HG03103 (cell line): ENCODE data around the gene RPL18.
"Not testable (repeated sequence)": the region's sequence is repeated elsewhere in the genome, so short reads cannot be mapped to it uniquely, and the experiment has no call there.

Experiments used
- ATAC-seq: cut with Tn5 transposase; IDR thresholded peaks from one replicate; pipeline ENCODE4 v1.9.1; 2021; ENCODE audit warnings: low read depth; ENCODE audit not compliant: unreplicated experiment

Gene RPL18

GRCh38 chr19:48644839-48645619 is 26.1 kb upstream of the RPL18 start:
- no peak for ATAC-seq

DNA sequence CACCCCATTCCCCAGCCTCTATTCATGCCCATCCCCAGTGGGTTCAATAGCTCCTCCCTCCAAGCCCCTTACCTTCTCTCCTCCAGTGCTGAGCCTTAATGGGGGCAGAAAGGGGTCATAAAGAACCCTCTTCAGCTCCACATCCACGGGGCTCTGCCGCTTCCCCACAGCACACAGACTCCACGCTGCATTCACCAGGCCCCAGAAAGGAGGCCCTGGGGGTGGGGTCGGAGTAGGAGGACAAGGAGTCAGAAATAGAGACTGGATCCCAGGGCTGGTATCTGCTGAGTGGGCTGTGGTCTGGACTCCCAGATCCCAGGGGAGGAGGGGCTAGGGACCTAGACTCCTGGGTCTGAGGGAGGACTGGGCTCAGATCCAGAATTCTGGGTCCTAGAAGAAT is 25.4 kb upstream of the RPL18 start:
- ATAC-seq: no peak

DNA sequence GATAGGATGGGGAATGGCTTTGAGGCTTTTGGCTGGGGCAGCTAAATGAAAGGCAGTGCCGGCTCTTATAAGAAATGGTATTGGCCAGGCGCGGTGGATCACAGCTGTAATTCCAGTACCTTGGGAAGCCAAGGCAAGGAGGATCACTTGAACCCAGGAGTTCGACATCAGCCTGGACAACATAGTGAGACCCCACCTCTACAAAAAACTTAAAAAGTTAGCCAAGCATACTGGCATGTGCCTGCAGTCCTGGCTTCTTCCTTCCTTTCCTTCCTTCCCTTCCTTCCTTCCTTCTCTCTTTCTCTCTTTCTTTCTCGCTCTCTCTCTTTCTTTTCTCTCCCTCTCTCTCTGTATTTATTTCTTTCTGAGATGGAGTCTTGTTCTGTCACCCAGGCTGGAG is 23.9 kb upstream of the RPL18 start:
- ATAC-seq: no peak

DNA sequence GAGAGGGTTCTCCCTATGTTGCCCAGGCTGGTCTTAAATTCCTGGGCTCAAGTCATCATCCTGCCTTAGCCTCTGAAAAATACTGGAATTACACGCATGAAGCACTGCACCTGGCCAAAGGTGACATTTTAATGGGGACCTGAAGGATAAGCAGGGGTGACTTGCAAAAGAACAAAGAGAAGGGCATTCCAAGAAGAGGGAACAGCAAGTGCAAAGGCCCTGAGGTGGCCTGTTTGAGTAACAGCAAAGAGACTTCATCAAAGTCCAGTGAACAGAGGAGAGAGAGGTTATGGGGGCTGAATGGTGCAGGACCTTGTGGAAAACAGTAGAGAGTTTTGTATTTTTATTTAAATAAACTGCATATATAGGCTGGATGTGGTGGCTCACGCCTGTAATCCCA is 22.9 kb upstream of the RPL18 start:
- ATAC-seq: no peak

DNA sequence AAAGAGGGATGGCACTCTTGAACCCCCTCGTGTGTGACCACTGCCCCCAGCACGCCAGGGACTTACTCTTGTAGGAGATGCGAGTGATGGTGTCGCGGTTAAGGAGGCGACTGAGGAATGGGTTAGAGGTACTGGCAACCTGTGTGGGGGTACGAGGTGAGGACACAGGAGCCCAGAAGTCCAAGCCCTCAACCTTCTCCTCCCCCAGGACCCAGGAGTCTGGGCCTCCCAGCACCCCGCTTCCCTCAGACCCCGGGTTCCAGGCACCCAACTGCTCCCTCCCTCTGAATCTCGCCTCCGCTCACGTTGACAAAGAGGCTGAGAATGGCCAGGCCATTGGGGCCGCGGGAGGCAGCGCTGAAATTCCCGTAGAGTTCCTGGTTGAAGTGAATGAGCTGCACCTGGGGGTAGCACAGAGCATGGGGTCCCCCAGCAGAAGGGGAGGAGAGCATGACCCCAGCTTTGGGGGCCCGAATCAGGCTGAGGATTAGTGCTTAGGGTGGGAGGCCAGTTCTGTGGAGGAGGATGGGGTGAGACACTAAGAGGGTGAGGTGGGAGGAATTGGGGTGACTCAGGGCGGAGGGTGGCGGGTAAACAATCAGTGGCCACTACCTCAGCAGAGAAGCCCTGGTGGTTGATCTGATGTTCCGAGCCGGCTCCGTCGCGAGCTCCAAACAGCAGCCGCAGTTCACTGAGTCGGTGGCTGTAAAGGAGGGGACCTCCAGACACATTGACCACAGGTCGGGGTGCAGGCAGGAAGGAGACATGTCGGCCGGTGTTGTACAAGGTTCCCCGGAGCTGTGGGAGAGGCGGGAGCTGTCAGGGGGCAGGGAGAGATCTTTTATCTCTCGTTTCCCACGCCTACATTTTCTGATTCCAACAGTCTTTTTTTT is 20.8 kb upstream of the RPL18 start:
- no peak for ATAC-seq

DNA sequence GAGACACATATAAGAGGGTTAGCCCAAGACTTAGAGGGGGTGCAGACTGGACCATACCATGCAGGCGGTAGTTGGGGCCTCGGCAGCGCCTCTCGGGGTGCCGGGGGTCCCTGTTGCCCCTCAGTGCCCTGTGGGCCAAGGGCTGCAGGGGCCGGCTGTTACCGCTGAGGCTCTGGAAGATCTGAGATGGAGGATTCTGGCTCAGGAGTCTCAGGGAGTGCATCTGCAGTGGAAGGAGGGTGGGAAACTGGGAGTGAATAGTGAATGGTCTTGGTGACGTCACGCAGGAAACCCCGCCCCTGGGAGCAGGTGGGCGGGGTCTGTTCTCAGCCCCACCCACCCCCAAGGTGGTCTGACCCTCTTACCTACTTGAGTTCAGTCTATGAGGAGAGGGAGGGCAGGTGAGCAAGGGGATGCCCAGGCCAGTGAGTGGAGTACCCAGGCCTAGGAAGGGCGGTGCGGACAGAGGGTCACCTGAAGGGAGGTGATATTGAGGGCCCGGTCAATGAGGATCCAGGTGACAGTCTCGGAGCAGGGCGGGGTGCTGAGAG is 19.9 kb upstream of the RPL18 start:
- ATAC-seq: no peak

DNA sequence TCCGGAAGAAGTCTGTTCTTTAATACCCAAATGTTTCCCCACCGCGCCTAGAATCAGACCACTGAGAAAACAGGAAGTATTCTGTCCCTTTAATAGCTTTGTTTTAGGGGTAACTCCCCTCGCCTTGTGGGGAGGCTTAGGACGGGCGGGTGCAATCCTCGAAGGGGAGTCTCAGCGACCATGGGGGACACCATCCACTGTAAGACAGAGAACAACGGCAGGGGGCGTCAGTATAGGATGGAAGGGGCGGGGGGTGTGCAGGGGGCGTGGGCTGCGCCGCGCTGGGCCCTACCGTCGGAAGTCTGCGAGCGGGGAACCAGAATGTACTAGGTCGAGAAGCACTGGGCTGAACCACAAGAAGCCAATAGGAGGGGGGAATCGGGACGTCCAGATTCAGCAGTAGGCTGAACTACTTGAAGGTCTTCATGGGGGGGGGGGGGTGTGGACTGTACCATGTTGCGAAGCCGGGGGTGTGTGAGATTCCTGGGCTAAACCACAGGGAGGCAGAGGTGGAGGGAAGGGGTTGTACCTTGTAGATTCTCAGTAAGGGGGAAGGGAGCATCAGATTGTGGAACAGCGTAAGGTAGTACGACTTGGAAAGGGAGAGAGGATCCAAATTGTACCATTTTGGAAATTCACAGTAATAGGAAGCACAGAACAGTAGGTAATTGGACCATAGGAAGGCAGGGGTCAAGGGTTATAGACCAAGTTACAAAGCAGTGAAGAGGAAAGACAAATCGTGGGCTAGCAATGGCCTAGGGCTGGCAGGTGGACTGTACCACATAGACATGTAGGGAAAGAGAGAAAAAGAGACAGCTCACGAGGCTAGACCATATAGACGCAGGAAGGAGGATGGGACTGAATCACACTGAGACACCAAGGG is 19.2 kb upstream of the RPL18 start:
- peak; percentile 5 for ATAC-seq

DNA sequence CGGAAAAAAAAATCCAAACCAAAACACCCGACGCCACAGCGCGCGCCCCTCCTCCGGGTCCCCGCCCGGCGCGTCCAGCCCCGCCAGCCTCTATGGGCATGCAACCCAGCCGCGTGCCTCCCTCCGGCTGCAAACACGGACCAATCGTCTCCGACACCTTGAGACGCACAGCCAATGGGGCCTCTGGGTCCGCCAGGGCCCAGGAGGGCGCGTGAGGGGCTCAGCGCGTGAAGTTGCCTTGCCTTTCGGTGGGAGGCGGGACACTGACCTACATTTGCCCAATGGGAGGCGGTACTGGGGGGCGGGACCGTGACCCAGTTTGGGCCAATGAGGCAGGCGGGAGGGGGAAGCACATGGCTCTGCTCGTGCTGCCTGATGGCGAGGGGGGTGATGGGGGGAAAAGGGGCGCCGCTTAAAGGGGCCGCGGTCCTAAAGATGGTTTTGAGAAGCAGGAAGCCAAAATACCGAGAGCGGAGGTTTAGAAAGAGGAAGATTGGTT is 18.5 kb upstream of the RPL18 start:
- ATAC-seq: peak; percentile 58

DNA sequence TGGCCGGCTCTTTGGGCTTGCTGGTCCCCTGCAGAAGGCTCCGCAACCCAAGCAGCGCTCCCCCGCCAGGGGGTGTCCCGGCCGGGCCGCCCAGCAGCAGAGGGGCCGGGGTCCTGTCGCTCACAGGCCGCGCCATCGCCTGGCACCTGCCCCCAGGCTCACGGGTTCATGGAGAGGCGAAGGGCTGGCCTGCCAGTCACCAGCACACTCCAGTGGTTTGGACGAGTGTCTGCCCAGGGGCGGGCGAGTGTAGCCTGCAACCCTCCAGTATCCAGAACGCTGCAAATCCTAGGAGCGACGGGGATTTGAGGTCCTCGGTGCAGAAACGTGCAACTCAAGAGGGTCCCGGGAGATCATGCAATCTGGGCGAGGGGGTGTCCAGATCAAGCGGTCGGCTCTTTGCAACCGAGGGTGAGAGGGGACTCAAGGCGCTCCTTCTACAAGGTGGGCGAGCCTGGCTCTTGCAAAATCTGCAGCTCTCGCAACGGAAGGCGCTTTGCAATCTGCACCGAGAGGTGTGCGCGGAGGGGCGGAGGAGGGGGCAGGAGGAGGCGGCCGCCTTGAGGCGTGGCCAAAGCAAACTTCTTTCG is 18.0 kb upstream of the RPL18 start, which contains the start of gene DBP:
DBP (minus strand) TSS at position 521 of the 590 bp plus-strand sequence; CDS start at position 136, 385 bp downstream.
- ATAC-seq: peak; percentile 24

GRCh38 chr19:48635966-48636858 is 17.2 kb upstream of the RPL18 start:
- no peak for ATAC-seq

DNA sequence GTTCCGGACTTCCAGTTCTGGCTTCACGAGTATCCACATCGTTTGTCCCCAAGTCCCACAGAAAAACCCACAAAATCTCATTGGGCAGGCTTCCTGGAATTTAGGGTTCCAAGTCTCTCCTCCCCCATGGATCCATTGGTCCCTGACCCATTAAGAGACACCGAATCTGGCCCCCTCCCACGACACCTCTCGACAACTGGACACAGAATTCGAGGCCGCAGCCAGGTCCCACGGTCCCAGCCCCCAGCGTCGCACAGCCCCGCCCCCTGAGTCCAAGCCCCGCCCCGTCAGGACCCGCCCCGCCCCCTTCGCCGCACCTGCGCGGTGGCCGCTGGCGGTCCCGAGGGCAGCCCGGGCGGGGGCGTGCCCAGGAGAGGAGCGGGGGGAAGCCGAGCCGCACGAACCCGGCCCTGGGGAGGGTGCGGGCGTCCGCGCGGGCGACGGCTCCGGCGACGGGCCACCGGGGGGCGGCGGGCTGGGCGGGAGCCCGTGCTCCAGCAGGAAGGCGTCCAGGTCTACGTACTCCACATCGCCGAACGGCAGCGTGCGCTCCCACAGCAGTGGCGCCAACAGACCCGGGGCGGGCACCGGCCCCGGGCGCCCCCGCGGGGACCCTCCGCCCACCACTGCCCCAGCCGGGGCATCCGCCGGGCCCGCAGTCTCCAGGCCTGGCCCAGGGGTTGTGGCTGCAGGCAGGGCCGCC is 16.4 kb upstream of the RPL18 start:
- no peak for ATAC-seq

GRCh38 chr19:48634424-48635262 is 15.7 kb upstream of the RPL18 start:
- ATAC-seq: peak; percentile 27

- ATAC-seq: no peak
Measured at GRCh38 chr19:48634036-48634342, 15.0 kb upstream of the RPL18 start.

- ATAC-seq: no peak
Measured at GRCh38 chr19:48633148-48634035, 14.4 kb upstream of the RPL18 start.

DNA sequence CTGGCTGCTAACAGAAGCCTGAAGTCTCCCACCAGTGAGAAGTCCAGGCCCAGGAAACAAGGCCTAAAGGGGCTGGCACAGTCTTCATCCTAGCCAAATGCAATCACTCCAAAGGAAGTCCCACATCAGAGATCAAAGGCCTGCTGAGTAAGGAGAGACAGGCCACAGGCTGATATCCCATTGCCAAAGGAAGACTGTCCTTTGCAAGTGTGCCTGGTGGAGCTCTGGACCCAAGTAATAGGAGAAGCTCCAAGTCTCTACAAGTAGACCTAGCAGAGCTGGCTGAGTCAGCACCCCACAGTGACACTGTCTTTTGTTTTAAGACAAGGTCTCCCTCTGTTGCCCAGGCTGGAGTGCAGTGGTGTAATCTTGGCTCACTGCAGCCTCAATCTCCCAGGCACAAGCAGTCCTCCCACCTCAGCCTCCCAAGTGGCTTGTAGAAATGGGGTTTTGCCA is 13.7 kb upstream of the RPL18 start:
- ATAC-seq: no peak

DNA sequence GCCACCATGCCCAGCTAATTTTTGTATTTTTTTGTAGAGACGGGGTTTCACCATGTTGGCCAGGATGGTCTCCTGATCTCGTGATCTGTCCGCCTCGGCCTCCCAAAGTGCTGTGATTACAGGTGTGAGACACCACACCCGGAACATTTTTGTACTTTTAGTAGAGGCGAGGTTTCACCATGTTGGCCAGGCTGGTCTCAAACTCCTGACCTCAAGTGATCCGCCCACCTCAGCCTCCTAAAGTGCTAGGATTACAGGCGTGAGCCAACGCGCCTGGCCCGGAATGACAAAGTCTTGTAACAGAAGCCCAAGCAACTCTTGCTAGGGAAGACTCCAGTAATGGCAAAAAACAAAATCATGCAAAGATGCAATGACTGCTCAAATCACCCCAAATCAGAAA is 13.3 kb upstream of the RPL18 start:
- not testable (repeated sequence) for ATAC-seq
